ENCODE data around the gene FBXW2.
A peak's percentile ranks its signal among the peaks of the same experiment; 100 is the strongest.
"Not testable (repeated sequence)": the region's sequence is repeated elsewhere in the genome, so short reads cannot be mapped to it uniquely, and the experiment has no call there.

The FBXW2 gene, protein sequence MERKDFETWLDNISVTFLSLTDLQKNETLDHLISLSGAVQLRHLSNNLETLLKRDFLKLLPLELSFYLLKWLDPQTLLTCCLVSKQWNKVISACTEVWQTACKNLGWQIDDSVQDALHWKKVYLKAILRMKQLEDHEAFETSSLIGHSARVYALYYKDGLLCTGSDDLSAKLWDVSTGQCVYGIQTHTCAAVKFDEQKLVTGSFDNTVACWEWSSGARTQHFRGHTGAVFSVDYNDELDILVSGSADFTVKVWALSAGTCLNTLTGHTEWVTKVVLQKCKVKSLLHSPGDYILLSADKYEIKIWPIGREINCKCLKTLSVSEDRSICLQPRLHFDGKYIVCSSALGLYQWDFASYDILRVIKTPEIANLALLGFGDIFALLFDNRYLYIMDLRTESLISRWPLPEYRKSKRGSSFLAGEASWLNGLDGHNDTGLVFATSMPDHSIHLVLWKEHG

DNA sequence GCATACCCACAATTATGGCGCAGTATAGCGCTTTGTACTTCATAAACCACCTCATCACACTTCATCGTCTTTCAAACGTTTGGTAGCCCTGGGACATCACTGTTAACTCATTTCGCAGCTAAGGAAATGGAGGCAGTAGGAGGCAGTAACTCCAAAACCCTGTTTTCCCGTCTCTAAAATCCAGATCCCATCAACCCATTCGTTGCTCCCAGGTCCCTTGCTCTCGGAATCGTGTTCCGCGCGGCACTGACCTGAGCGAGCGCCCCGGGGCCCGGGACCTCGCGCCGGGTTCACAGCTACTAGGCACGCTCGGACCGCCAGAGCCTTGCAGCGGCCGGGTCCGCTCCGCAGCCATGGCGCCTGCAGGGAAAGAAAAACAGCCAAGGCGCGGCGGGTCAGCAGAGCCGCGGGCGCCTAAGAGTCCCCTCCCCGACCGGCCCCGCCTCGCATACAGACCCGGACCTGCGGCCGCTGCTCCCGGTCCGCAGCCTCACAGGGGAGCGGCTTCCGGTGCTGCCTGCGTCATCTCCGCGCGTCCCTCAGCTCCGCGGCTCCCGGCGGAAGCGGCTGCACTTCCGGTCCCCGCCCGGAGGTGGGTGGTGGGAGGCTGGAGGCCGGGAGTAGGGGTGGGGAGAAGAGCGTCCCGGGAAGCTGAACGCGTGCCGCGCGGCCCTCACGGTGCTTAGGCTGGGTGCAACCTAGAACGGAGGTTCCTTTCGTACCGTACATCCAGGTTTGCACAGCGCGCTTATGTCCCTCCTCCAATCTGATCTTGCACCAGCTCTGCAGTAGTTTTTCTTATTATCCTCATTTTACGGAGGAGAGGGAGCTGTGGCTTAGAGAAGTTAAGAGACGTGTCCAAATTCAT, at the start of gene FBXW2:
TSS of gene FBXW2 (minus strand) at position 519 of the 868 bp plus-strand sequence. CDS start 5,158 bp downstream, outside the sequence.
- DNase-seq, result peak; percentile 52

GRCh38 chr9:120841930-120842684, 48.9 kb upstream of the FBXW2 start:
- no peak for DNase-seq

GRCh38 chr9:120839146-120839545, 45.9 kb upstream of the FBXW2 start:
- DNase-seq, result no peak

DNA sequence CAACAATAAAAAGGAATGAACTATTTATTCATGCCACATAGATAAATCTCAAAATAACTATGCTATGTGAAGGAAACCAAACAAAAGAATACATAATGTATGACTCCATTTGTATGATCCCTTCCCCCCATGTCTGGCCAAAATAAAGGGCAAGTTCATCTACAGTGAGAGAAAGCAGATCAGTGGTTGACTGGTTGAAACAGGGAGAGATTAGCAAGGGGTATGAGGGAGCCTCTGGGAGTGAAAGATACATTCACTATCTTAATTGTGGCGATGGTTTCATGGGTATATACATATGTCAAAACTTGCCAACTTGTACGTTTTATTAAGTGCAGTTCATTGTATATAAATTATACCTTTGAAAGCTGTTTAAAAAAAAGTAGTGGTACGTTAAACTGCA, 44.7 kb upstream of the FBXW2 start:
- DNase-seq, result no peak

DNA sequence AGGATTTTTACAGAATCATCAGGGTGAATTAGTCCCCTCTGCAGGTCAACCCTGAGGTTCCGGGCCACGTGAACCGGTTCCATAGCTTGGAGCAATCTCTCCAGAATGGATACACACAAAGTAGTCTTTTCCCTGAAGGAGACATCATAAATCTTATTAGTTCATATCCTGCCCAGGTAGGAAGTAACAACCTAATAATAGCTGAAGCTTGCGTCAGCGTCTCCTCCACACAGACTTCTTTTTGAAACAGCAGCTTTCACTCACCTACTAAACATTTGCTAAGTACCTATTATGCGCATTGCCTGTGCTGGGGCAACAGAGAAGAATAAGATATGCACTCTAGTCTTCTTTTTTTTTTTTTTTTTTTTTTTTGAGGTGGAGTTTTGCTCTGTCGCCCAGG, 40.1 kb upstream of the FBXW2 start:
- DNase-seq, result no peak

DNA sequence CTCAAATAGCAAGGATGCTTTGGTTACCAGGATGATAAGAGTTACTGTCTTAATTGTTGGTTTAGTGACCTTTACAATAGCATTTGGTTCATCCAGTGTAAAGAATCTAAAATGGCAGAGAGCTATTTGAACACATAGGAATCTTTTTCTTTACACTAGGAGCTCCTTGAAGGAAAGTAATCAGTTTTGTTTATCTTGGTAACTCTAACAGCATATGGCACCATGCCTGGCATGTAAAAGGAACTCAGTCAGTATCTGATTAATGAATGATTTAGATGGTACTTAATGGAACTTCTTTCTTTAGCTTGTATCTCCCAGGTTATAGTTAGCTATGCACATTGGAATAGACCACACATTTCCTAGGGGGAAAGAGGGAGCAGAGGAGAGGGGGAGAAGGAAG, 39.6 kb upstream of the FBXW2 start:
- no peak for DNase-seq

DNA sequence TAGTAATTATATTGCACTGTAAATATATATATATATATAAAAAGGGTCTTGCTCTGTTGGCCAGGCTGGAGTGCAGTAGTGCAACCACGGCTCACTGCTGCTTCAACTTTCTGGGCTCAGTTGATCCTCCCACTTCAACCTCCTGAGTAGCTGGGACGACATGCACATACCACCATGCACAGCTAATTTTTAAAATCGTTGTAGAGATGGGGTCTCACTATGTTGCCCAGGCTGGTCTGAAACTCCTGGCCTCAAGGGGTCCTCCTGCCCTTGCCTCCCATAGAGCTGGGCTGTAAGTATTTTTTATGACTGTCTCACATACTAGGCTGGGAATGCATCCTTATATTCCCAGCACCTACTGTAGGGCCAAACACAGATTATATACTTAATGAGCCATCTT, 37.6 kb upstream of the FBXW2 start:
- no peak for DNase-seq

DNA sequence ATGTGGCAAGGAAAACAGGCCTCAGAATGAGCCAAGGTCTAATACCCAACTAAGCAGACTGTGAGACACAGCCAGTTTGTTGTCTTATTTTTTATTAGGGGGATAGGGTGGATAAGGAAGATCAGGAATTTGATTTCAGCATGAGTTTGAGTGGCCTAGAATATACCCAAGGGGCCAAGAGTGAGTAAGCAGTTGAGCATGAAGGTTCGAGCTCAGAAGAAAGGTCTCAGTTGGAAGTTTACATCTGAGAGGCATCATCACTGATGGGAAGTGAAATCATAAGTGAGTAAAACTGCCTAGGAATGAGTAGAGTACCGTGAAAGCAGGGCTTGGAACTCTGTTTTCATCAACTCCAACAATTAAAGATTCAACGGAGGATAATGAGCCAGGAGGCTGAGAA, 36.9 kb upstream of the FBXW2 start:
- DNase-seq, result no peak

GRCh38 chr9:120829650-120830049, 36.4 kb upstream of the FBXW2 start:
- DNase-seq, result no peak

DNA sequence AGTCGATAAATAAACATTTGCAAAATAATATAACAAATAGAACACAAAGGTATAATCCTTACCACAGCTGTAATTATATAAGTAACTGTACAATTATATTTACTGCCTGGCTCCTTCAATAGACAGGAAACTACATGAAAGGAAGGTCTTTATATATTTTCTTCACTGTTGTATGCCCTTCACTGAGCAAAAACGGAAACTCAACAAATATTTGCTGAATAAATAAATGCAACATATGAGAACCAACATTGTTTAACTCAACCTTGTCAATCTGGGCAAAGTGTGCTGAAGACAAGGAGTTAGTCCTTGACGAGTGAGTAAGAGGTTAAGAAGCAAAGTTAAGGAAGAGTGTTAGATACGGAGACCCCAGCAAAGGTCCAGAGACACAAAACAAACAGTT, 26.9 kb upstream of the FBXW2 start:
- no peak for DNase-seq

GRCh38 chr9:120818595-120818994, 25.4 kb upstream of the FBXW2 start:
- no peak for DNase-seq

DNA sequence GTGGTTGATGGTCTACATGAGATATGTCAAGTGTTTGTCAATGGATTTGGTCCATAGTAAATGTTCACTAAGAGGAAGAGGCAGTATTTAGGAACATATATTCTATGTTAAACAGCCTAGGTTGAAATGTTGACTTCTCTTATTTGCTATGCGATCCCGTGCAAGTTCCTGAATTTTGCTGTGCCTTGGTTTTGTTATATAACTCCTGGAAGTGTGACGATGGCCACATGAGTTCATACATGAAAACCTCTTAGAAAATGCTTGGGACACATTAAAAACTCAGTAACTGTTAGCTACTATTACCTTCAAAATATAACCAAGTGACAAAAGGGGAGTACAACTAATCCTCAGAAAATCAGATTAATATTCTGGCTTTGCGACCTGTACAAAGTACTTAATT, 21.9 kb upstream of the FBXW2 start:
- no peak for DNase-seq

GRCh38 chr9:120808931-120809330, 15.7 kb upstream of the FBXW2 start:
- DNase-seq, result no peak

DNA sequence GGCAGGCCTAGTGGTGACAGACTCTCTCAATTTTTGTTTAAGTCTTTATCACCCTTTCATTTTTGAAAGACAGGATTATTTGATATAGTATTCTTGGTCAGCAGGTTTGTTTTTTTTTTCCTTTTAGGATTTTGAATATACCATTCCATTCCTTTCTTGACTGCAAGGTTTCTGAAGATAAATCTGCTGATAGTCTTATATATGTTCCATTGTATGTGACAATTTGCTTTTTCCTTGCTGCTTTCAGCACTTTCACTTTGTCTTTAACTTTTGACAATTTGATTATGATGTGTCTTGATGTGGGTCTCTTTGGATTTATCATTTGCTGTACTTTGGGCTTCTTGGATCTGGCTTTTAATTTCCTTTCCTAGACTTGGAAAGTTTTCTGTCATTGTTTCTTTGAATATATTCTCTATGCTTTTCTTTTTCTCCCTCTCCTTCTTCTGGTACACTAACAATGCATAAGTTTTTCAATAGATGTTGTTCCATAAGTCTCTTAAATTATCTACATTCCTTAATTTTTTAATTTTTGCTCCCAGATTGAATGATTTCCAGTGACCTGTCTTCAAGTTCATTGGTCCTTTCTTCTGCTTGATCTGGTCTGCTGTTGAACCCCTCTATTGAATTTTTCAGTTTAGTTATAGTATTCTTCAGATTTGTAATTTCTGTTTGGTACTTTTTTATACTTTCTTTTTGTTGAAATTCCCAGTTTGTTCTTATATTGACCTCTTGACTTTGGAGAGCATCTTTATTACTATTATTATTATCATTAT, 14.6 kb upstream of the FBXW2 start:
- DNase-seq, result no peak

DNA sequence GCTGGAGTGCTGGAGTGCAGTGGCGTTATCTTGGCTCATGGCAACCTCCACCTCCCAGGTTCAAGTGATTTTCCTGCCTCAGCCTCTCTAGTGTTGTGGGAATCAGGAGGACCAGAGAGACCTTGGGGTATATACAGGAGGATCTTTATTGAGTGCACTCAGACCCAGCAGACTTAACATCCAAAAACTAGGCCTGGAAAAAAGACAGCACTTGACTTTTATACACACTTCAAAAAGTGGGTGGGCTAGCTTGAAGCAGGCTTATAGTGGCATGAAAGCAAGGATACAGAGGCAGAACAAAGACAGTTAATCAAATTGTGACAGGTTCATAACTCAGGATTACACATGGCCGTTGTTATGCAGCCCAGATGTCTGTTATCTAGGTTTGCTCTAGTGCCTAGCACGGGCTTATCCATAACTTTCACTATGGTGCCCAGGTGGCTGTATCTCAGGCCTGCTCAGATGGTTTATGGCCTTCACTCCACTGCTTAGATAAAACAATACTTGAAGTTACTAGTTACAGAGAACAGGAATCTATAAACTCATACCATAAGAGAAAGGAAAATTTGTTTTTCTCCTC, 11.7 kb upstream of the FBXW2 start:
- not testable (repeated sequence) for DNase-seq

- DNase-seq, result no peak
Observed at GRCh38 chr9:120801441-120801840, 8.2 kb upstream of the FBXW2 start.

GRCh38 chr9:120791161-120791560, 2.1 kb downstream of the FBXW2 start:
- DNase-seq, result no peak

GRCh38 chr9:120787933-120788332, 5.3 kb downstream of the FBXW2 start:
- DNase-seq, result no peak

DNA sequence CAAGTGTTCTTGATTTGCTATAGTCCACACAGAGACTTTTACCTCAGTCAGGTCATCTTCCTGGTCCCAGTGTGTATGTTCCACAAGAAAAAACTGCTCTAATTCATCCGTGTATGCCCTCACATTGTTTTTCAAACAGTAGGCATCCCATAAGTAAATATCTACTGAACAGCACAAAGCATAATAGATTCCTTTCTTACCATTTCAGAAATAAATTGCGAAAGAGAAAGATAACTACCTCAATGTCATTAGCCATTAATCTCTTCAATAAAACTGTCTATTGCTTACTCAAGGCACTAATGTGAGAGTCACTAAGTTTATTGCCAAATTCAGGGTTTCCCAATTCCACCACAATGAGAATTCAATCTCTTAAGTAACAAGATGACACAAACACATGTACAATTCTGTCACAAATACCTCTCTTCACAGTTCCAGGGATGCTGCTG, 9.6 kb downstream of the FBXW2 start:
- DNase-seq, result no peak

GRCh38 chr9:120781236-120781635, 12.0 kb downstream of the FBXW2 start:
- DNase-seq, result no peak

DNA sequence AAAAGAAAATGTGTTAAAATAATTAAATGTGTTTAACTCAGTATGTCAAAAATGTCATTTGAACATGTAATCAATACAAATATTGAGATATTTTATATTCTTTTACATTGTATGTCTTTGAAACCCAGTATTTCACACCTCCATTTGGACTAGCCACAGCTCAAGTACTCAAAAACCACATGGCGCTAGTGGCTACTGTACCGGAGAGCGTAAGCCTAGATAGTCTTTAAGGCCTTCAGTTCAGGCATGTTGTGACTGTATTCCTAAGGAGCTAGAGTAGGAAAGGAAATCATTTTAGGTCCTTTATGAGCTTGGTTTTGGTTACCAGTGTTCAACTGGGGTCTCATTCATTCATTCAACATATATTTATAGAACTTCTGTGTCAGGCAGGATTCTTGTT, 12.8 kb downstream of the FBXW2 start:
- DNase-seq, result no peak

- DNase-seq, result no peak
Observed at GRCh38 chr9:120779227-120779626, 14.0 kb downstream of the FBXW2 start.

Data from KG1 (cell line).